Progenitor cell of endocrine pancreas (in vitro differentiated cells): ENCODE data around the gene NBEA. TPM values are rescaled to one million over a fixed set of nuclear protein-coding genes. Genes with fewer than 3 reads are reported as not detected.

ENCODE experiments used
- DNase-seq: peaks from one replicate; pipeline ENCODE4 v3.0.0; 2021; ENCODE audit warnings: low spot score; ENCODE audit not compliant: unreplicated experiment
- H3K27ac Mint-ChIP-seq: 2 replicates; pipeline ENCODE4 v1.8.0; 2021; ENCODE audit warnings: mild to moderate bottlenecking, moderate library complexity, mixed read lengths
- H3K27me3 Mint-ChIP-seq: 2 replicates; pipeline ENCODE4 v1.8.0; 2021; ENCODE audit warnings: mixed read lengths
- H3K36me3 Mint-ChIP-seq: 2 replicates; pipeline ENCODE4 v1.8.0; 2022; ENCODE audit warnings: mixed read lengths; ENCODE audit not compliant: insufficient read depth
- H3K4me1 Mint-ChIP-seq: 2 replicates; pipeline ENCODE4 v1.8.0; 2021; ENCODE audit warnings: low read depth, mixed read lengths
- H3K4me3 Mint-ChIP-seq: 2 replicates; pipeline ENCODE4 v1.8.0; 2021; ENCODE audit warnings: low read depth, mild to moderate bottlenecking, moderate library complexity, mixed read lengths
- H3K9me3 Mint-ChIP-seq: 2 replicates; pipeline ENCODE4 v1.8.0; 2021; ENCODE audit warnings: low read depth, mixed read lengths
- total RNA-seq: library from RNA; stranded (reverse); gene quantifications from 2 replicates; pipeline ENCODE4 v1.2.1, GENCODE V29; 2021
- TF ChIP-seq, protein P1 (sequence below): fragments of 200-600 bp; sonication (generic); IDR thresholded peaks from one replicate; pipeline ENCODE4 v1.5.0; 2021; ENCODE audit warnings: antibody characterized with exemption, mild to moderate bottlenecking; ENCODE audit not compliant: unreplicated experiment

NBEA gene
- total RNA-seq, 1 donor from 2014 or later = 21.7 TPM

- H3K4me1 Mint-ChIP-seq = no peaks in the 10 kb centered on the region
- TF ChIP-seq, protein P1, sequence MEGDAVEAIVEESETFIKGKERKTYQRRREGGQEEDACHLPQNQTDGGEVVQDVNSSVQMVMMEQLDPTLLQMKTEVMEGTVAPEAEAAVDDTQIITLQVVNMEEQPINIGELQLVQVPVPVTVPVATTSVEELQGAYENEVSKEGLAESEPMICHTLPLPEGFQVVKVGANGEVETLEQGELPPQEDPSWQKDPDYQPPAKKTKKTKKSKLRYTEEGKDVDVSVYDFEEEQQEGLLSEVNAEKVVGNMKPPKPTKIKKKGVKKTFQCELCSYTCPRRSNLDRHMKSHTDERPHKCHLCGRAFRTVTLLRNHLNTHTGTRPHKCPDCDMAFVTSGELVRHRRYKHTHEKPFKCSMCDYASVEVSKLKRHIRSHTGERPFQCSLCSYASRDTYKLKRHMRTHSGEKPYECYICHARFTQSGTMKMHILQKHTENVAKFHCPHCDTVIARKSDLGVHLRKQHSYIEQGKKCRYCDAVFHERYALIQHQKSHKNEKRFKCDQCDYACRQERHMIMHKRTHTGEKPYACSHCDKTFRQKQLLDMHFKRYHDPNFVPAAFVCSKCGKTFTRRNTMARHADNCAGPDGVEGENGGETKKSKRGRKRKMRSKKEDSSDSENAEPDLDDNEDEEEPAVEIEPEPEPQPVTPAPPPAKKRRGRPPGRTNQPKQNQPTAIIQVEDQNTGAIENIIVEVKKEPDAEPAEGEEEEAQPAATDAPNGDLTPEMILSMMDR = no peak
- H3K9me3 Mint-ChIP-seq = no peaks in the 10 kb centered on the region
- H3K27me3 Mint-ChIP-seq = no peaks in the 10 kb centered on the region
- H3K36me3 Mint-ChIP-seq = no peaks in the 10 kb centered on the region
- H3K27ac Mint-ChIP-seq = no peak overlapping the region
- H3K4me3 Mint-ChIP-seq = no peak overlapping the region
- no peak for DNase-seq
These were observed 675.4 kb downstream of the NBEA start for GRCh38 chr13:35617420-35617819.

DNA sequence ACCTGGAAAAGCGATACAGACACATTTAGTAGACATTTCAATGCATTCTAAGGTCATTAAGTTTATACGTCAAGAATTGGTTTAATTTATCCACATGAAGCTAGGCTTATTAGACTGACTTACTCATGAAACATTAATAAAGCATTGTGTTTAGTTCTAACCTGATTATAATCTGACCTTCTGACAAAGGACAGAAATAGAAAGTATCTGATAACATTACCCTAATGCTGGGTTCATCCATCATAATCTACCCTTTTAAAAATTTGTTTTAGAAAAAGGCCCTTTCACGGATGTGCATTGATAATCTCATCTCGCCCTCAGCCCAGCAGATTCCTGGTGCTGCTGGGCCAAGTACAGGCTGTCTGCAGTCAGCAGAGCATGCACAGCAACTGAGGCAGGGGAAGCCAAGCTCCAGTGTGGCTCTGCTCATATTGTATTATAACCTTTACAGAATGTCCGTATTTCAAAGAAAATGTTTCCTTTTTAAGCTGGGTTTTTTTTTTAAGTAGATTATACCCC lies 676.6 kb downstream of the NBEA start:
- no peaks in the 10 kb centered on the region for H3K36me3 Mint-ChIP-seq
- no peak overlapping the region for H3K27ac Mint-ChIP-seq
- H3K27me3 Mint-ChIP-seq = no peaks in the 10 kb centered on the region
- no peaks in the 10 kb centered on the region for H3K4me1 Mint-ChIP-seq
- H3K4me3 Mint-ChIP-seq = no peak overlapping the region
- TF ChIP-seq, protein P1 = no peak
- no peaks in the 10 kb centered on the region for H3K9me3 Mint-ChIP-seq
- no peak for DNase-seq

GRCh38 chr13:35621989-35622388 lies 679.9 kb downstream of the NBEA start:
- TF ChIP-seq, protein P1 = no peak
- DNase-seq = no peak
- Mint-ChIP-seq H3K9me3 (no peaks in the 10 kb centered on the region), H3K27me3 (no peaks in the 10 kb centered on the region), H3K4me1 (no peaks in the 10 kb centered on the region), H3K27ac (no peak overlapping the region), H3K4me3 (no peak overlapping the region), H3K36me3 (no peaks in the 10 kb centered on the region)

DNA sequence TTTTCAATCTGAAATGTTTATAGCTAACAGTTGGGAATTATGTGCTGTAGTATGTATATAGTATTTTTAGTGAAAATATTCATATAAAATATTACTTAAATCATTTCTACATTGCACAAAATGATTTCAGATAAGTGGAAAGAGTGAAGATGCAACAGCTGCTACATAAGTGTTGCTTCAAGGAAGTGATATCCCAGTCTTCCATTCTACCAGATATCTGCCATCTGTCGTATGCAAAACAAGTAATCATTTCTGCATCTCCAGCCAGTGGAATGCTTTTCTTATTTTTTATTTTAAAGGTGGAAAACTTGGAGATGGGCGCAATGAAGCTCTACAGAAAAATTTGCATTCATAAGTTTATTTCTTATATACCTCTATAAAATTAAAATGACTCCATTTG lies 687.0 kb downstream of the NBEA start:
- no peak overlapping the region for H3K4me3 Mint-ChIP-seq
- peaks cover 3% of the 10 kb centered on the region for H3K4me1 Mint-ChIP-seq
- H3K27me3 Mint-ChIP-seq = no peaks in the 10 kb centered on the region
- no peaks in the 10 kb centered on the region for H3K36me3 Mint-ChIP-seq
- TF ChIP-seq, protein P1 = no peak
- DNase-seq = no peak
- H3K27ac Mint-ChIP-seq = no peak overlapping the region
- H3K9me3 Mint-ChIP-seq = no peaks in the 10 kb centered on the region

DNA sequence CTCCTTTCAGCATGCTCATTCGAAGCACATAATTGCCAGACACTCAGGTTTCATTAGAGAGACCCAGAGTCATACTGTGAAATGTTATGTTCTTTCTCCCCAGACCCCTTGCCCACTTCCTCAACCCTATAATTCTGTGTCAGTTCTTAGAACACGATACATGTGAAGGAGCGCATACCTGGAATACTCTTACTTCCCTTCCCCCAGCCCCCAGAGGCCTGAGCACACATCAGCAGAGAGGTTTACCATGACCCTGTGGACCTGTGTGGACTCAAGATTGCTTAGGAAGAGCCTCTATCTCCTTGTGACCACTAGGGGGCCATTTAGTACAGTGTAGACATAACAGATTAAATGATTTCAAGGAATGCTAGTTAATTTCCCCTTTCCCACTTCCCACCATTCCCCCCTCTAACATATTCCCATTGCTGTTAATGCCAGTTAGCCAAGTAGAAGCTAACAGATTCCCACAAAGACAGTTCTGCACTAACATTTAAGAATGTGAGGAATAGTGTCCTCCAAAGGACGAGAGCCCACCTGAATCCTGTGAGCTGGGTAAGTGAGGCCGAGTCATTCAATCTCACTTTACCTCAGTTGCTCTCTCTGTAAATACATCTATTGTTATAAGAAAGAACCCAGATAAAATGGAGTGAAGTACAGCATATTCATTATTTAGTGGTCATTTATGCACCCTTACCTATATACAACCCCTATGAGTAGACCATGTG lies 688.6 kb downstream of the NBEA start:
- Mint-ChIP-seq H3K27ac (no peak overlapping the region), H3K27me3 (no peaks in the 10 kb centered on the region), H3K4me3 (no peak overlapping the region), H3K36me3 (no peaks in the 10 kb centered on the region), H3K4me1 (peaks cover 3% of the 10 kb centered on the region), H3K9me3 (no peaks in the 10 kb centered on the region)
- TF ChIP-seq, protein P1 = peak; percentile 74
- DNase-seq = no peak
